ENCODE measurements around the gene IGSF1.

IGSF1 gene

GRCh38 chrX:131288738-131289511 is at the start of gene IGSF1:
TSS of gene IGSF1 (minus strand) at chrX:131289306. CDS start at chrX:131286674, 2,632 bp downstream.
- DNase-seq (ENCODE audit: low read depth in 2 of 2) = no peak

- no peak for DNase-seq (ENCODE audit: low read depth in 2 of 2)
Observed at GRCh38 chrX:131332331-131332730, 43.2 kb upstream of the IGSF1 start.

- no peak for DNase-seq (ENCODE audit: low read depth in 2 of 2)
Observed at GRCh38 chrX:131331152-131331551, 42.0 kb upstream of the IGSF1 start.

GRCh38 chrX:131330735-131331134 is 41.6 kb upstream of the IGSF1 start:
- DNase-seq (ENCODE audit: low read depth in 2 of 2) = no peak

GRCh38 chrX:131322651-131323050 is 33.5 kb upstream of the IGSF1 start:
- no peak for DNase-seq (ENCODE audit: low read depth in 2 of 2)

- no peak for DNase-seq (ENCODE audit: low read depth in 2 of 2)
Observed at GRCh38 chrX:131317326-131317725, 28.2 kb upstream of the IGSF1 start.

GRCh38 chrX:131316260-131316659 is 27.2 kb upstream of the IGSF1 start:
- DNase-seq (ENCODE audit: low read depth in 2 of 2) = no peak

GRCh38 chrX:131308980-131309379 is 19.9 kb upstream of the IGSF1 start:
- DNase-seq (ENCODE audit: low read depth in 2 of 2) = no peak

GRCh38 chrX:131306601-131307000 is 17.5 kb upstream of the IGSF1 start:
- no peak for DNase-seq (ENCODE audit: low read depth in 2 of 2)

GRCh38 chrX:131305926-131306325 is 16.8 kb upstream of the IGSF1 start:
- no peak for DNase-seq (ENCODE audit: low read depth in 2 of 2)

GRCh38 chrX:131302701-131303100 is 13.6 kb upstream of the IGSF1 start:
- no peak for DNase-seq (ENCODE audit: low read depth in 2 of 2)

GRCh38 chrX:131301155-131301554 is 12.0 kb upstream of the IGSF1 start:
- no peak for DNase-seq (ENCODE audit: low read depth in 2 of 2)

- no peak for DNase-seq (ENCODE audit: low read depth in 2 of 2)
Observed at GRCh38 chrX:131298846-131299245, 9.7 kb upstream of the IGSF1 start.

- no peak for DNase-seq (ENCODE audit: low read depth in 2 of 2)
Observed at GRCh38 chrX:131298036-131298435, 8.9 kb upstream of the IGSF1 start.

GRCh38 chrX:131289527-131289926 is 421 bp upstream of the IGSF1 start:
- no peak for DNase-seq (ENCODE audit: low read depth in 2 of 2)

GRCh38 chrX:131288188-131288587 is 918 bp downstream of the IGSF1 start:
- no peak for DNase-seq (ENCODE audit: low read depth in 2 of 2)

- no peak for DNase-seq (ENCODE audit: low read depth in 2 of 2)
Observed at GRCh38 chrX:131287560-131288179, 1.4 kb downstream of the IGSF1 start.

- DNase-seq (ENCODE audit: low read depth in 2 of 2) = no peak
Observed at GRCh38 chrX:131279617-131280016, 9.5 kb downstream of the IGSF1 start.

- DNase-seq (ENCODE audit: low read depth in 2 of 2) = no peak
Observed at GRCh38 chrX:131279197-131279596, 9.9 kb downstream of the IGSF1 start.

- DNase-seq (ENCODE audit: low read depth in 2 of 2) = no peak
Observed at GRCh38 chrX:131277543-131278136, 11.5 kb downstream of the IGSF1 start.

- no peak for DNase-seq (ENCODE audit: low read depth in 2 of 2)
Observed at GRCh38 chrX:131273011-131273410, 16.1 kb downstream of the IGSF1 start.

- DNase-seq (ENCODE audit: low read depth in 2 of 2) = no peak
Observed at GRCh38 chrX:131271826-131272225, 17.3 kb downstream of the IGSF1 start.

- no peak for DNase-seq (ENCODE audit: low read depth in 2 of 2)
Observed at GRCh38 chrX:131271274-131271673, 17.8 kb downstream of the IGSF1 start.
